HFFc6 (cell line): ENCODE measurements around the gene DHRS12. TPM values are rescaled to one million over a fixed set of nuclear protein-coding genes. Genes with fewer than 3 reads are reported as not detected.

ENCODE experiments used
- DNase-seq: peaks from one replicate; pipeline ENCODE4 v3.0.0-alpha.2; 2018
- H3K27ac Mint-ChIP-seq: 2 replicates; pipeline ENCODE4 v1.8.0; 2020; ENCODE audit warnings: mild to moderate bottlenecking, mixed read lengths
- H3K27me3 Mint-ChIP-seq: 2 replicates; pipeline ENCODE4 v1.8.0; 2021; ENCODE audit warnings: mild to moderate bottlenecking, moderate library complexity, mixed read lengths; ENCODE audit not compliant: insufficient read depth
- H3K36me3 Mint-ChIP-seq: 2 replicates; pipeline ENCODE4 v1.8.0; 2021; ENCODE audit warnings: low read depth, mixed read lengths
- H3K4me1 Mint-ChIP-seq: 2 replicates; pipeline ENCODE4 v1.8.0; 2020; ENCODE audit warnings: low read depth, mixed read lengths
- H3K4me3 Mint-ChIP-seq: 2 replicates; pipeline ENCODE4 v1.8.0; 2020; ENCODE audit warnings: mild to moderate bottlenecking, moderate library complexity, mixed read lengths
- H3K9me3 Mint-ChIP-seq: 2 replicates; pipeline ENCODE4 v1.8.0; 2020; ENCODE audit warnings: mild to moderate bottlenecking, mixed read lengths
- CTCF ChIP-seq: fragments of 200-600 bp; sonication (generic); IDR thresholded peaks from 2 replicates; pipeline ENCODE4 v1.5.0; 2021; ENCODE audit warnings: antibody characterized with exemption, mild to moderate bottlenecking
- total RNA-seq, 6 experiments: library from RNA; stranded (reverse); fragmentation: NEBNext Ultra II Directional; extraction: Animal tissue kit (Norgen Biotek cat#: 25700); gene quantifications; 2 replicates in 1 of 6; 3 replicates in 5 of 6; pipeline ENCODE4 v1.2.3, GENCODE V29; 2021

The DHRS12 gene
- total RNA-seq, 6 experiments from 2014 or later, result 1.9 to 2.7 (median 2.4) TPM

DNA sequence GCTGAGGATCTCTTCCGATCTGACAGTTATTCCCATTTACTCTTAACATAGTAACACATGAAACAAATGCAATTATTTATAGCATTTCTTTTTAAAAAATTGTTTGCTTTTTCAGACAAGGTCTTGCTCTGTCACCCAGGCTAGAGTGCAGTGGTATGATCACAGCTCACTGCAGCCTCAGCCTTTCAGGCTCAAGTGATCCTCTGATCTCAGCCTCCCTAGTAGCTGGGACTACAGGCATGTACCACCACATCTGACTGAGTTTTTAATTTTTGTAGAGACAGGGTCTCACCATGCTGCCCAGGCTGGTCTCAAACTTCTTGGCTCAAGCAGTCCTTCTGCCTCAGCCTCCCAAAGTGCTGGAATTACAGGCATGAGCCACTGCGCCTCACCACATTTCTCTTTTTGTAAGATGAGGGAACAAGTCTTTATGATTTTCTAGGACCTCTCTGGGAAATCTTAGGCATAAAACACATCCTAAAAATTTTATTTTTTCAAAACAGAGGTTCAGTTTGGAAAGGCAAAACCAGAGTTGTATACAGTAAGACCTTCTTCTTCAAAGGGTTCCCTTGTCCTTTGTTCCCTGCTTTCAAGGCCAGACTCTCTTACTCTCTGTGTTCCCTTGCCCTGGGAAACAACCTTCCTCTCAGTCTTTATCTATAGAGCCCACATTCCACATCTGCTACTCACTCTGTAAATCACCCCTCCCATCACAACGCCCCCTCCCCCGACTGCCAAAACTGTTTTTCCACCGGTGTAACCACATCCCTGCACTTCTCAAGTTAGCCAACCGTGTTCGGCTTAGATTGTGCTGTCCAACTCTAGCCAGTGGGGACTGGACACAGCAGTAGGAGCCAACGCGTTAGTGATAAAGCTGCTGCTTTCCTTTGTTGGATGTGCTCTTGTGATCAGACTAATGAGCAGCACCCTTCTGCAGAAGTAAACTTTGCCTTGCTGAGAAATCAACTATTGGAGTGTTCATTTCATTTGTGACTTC lies 56.2 kb downstream of the DHRS12 start:
- Mint-ChIP-seq H3K9me3 (peaks cover 19% of the 10 kb centered on the region), H3K4me1 (peaks cover 5% of the 10 kb centered on the region; the same call in 1 of the 2 replicates), H3K27me3 (no peaks in the 10 kb centered on the region), H3K36me3 (peaks cover 64% of the 10 kb centered on the region), H3K27ac (no peak overlapping the region), H3K4me3 (no peak overlapping the region)
- no peak for DNase-seq
- no peak for TF ChIP-seq CTCF

GRCh38 chr13:51746802-51747201 lies 57.2 kb downstream of the DHRS12 start:
- H3K4me1 Mint-ChIP-seq, result peaks cover 5% of the 10 kb centered on the region; the same call in 1 of the 2 replicates
- no peak for TF ChIP-seq CTCF
- H3K27me3 Mint-ChIP-seq, result no peaks in the 10 kb centered on the region
- H3K9me3 Mint-ChIP-seq, result peaks cover 19% of the 10 kb centered on the region
- H3K4me3 Mint-ChIP-seq, result no peak overlapping the region
- H3K27ac Mint-ChIP-seq, result no peak overlapping the region
- peaks cover 59% of the 10 kb centered on the region for H3K36me3 Mint-ChIP-seq
- no peak for DNase-seq

- no peak for DNase-seq
- H3K36me3 Mint-ChIP-seq, result peaks cover 62% of the 10 kb centered on the region
These were observed 58.7 kb downstream of the DHRS12 start for GRCh38 chr13:51745243-51745642.

DNA sequence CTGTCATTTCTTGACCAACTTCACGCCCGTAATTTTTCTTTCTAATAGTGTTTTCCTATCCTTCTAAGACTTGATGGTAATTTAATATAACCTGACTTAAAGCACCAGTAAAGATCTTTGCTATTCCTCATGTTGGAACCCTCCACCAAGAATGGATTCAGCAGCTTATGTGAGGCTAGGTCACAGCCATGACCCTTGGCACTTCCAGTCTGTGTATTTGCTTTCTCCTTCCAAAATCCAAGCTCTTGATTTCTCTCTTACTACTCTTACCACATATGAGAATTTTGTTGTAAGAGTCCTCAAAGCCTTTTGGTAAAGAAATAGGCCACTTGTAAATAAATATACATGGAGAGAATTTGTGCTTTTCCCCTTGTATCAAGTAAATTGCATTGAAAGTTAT lies 61.4 kb downstream of the DHRS12 start:
- Mint-ChIP-seq H3K4me3 (no peak overlapping the region), H3K4me1 (peaks cover 29% of the 10 kb centered on the region), H3K27me3 (no peaks in the 10 kb centered on the region), H3K36me3 (peaks cover 62% of the 10 kb centered on the region), H3K27ac (no peak overlapping the region), H3K9me3 (peaks cover 6% of the 10 kb centered on the region)
- TF ChIP-seq CTCF, result no peak
- DNase-seq, result no peak

More at GRCh38 chr13:51745243-51745642, 58.7 kb downstream of the DHRS12 start:
- Mint-ChIP-seq H3K4me1 (peaks cover 19% of the 10 kb centered on the region), H3K27ac (no peak overlapping the region), H3K9me3 (peaks cover 19% of the 10 kb centered on the region), H3K4me3 (no peak overlapping the region), H3K27me3 (no peaks in the 10 kb centered on the region)
- TF ChIP-seq CTCF, result no peak

DNA sequence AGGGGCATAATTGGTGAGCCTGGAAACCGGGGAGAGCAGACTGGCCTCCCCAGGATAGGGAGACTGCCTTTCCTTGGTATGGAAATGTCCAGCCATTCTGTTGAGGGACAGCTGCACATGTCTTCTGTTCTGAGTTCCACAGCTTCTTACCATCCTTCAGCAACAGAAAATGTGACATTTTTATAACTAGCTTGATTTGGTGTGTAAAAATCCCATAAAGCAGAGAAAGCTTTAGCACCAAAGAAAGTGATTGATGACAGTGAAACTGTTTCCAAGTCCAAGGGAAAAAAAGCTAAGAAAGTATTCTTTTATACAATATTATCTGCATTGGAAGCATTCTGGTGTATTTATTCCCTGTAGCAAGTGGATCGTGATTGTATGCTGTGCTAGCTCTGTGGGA lies 61.9 kb downstream of the DHRS12 start:
- Mint-ChIP-seq H3K4me1 (peaks cover 29% of the 10 kb centered on the region), H3K27ac (no peak overlapping the region), H3K36me3 (peaks cover 56% of the 10 kb centered on the region), H3K9me3 (no peaks in the 10 kb centered on the region; the same call in 1 of the 2 replicates), H3K27me3 (no peaks in the 10 kb centered on the region), H3K4me3 (no peak overlapping the region)
- TF ChIP-seq CTCF, result no peak
- DNase-seq, result no peak
